Activated T-helper 1 cell treated with Interleukin-2 at 50 U/mL for 16 hours (primary cell): ENCODE measurements around the gene GPC5.
"Not testable (repeated sequence)": the region's sequence is repeated elsewhere in the genome, so short reads cannot be mapped to it uniquely, and the experiment has no call there.

Experiments
- DNase-seq: peaks from one replicate; pipeline ENCODE4 v3.0.0-alpha.2; 2020; ENCODE audit warnings: low read depth

The GPC5 gene

DNA sequence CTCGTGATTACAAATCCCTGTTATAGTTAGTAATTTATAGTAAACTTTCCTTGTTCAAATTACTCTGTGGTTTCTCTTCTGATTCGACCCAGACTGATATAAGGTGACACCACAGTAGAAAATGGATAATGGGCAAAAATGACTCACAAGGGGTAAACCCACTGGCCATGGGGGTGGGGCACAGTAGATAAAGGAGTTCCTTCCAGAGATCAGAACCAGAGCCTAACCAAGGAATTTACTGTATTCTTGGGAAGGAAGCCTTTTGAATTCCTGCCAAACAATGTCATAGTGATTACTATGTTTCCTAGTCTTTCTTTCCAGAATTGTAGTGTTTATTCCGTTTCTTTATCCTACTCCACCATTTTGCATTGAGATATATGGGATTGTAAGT is 29.0 kb upstream of the GPC5 start:
- DNase-seq, result no peak

DNA sequence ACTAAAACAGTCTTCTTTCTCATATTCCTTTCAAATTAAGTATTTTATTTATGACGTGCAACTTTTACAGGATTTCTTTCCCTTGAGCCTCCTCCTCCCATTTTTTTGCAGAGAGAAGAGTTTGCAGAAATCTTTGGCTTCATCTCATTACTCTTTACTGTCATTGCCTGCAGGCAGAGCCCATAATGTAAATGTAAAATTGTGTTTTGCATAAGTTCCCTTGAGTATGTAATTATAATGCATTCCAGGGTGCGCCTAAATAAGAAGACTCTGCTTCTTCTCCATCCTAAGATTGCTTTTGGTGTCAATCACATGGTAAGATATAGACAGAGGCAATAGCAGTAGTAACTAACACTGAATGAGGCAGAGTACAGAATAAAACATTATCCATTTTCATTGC is 27.9 kb upstream of the GPC5 start:
- DNase-seq, result no peak

DNA sequence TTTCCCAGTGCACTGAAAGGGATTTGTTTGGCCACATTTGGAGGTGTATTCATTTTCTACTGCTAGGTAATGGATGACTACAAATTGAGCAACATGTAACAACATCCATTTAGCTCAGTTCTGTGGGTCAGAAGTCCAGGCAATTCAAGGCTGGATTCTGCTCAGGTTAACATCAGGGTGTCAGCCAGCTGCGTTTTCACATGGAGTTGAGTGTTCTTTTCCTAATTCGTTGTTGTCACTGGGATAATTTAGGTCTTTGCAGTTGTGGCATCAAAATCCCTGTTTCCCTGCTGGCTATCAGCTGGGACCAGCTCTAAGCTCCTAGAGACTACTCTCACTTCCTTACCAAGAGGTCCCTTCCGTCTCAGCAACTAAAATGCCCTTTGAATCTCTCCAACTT is 25.5 kb upstream of the GPC5 start:
- DNase-seq, result no peak

DNA sequence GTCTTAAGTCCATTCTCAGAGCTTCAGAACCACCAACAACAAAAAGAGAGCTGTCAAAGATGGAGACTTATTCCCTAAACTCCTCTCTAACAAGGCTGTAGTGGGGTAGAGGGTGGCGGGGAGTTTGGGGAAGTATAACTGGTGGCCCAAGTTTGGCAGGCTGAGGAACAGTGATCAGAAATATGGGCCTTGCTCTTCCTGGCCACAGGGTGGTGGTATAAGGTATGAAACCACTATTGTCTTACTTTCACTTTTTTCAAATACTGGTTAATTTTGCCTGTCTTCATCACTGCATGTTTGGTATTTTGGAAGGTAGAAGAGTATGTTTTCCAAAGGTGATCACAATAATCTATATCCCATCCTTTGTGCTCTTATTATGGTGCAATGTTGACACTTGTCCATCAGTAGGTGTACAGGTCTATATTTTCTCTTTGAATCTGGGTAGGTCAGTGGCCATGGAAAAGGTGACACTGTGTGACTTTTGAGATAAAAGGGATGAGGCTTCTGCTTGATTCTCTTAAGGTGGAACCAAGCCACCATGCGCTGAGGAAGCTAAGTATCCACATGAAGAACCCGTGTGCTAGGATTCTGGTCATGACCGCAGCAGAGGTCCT is 23.2 kb upstream of the GPC5 start:
- DNase-seq, result no peak

DNA sequence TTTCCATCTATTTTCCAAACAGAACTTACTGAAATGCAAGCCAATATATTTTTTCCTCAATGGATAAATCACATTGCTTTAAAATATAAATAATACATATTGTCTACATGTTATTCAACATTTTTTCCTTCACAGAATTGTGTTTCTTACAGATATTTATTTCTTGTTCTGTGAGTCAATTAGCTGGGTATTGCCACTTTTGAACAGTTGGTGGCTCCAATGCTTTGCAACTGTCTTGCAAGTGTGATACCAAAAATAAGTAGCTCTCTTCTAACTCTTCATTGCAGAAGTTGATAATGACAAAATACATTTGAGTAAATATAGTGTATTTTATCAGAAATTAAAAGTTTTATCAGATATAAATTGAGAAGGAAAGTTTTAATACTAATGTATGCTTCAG is 17.1 kb upstream of the GPC5 start:
- no peak for DNase-seq

DNA sequence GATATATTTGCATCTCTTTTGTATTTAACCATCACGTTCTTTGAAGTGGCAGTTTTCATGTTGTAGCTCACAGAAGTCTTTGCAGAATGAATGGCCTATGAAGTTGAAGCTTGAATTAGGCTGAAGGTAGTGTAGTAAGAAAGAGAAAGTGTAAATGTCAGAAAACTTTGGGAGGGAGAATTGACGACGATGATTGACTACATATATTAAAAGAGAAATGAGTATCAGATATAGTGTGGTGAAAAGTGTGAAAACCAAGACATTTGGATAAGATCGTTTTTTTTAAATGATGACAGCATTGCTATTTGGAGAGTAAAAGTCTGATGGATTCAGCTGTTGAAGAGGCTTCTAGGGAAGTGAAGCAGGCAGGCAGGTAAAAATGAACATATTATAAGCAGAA is 14.6 kb upstream of the GPC5 start:
- DNase-seq, result no peak

DNA sequence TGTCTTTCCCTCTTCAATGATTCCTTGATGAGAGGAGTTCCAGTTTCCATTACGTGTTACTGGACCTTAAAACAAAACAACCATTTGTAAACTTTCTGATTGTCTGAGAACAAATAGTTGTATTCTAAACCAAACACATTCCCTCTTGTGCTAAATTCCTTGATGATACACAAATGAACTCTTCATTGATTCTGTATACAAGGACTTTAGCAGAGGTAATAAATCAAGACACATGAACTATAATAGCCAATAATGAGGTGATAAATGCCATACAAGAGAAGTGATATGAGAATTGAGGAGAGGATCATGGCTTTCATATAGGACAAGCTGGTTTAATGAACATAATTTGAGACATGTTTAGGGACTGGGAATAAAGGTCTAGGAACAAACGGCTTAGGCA is 13.5 kb upstream of the GPC5 start:
- DNase-seq, result no peak

DNA sequence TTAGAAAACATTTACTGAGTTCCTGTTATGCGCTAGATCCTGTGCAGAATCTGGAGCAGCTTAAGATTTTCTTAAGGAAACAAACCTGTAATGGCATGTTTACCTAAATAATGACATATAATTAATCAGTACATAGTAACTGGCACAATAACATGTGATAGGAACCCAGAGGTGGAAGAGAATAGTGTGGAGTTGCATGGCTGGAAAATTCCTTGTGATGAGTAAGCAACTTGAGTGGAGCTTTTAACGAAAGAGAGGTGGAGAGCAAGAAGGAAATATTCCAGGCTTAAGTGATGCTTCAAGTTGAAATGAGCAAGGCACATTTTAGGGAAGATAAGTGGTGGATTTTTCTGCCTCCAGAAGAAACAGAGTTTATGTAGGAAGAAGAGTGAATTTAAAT is 9.2 kb upstream of the GPC5 start:
- DNase-seq, result no peak

DNA sequence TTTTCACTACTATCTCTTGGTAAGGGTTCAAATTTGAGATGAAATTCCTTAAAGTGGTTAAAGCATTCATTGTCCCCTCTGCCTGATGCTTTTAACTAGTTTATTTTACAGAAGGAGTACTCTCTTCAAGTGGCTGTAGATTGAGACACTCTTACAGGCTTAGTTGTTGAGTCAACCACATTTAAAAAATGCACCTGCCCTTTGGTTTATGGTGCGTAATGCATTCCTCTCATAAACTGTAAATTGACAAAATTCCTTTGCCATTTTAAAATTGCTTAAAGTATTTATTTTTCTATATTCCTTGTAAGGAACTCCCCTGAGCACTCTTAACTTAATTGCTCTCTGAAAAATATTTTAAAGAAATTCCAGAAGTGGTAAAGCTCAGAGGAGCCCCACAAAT is 826 bp upstream of the GPC5 start:
- DNase-seq, result no peak

DNA sequence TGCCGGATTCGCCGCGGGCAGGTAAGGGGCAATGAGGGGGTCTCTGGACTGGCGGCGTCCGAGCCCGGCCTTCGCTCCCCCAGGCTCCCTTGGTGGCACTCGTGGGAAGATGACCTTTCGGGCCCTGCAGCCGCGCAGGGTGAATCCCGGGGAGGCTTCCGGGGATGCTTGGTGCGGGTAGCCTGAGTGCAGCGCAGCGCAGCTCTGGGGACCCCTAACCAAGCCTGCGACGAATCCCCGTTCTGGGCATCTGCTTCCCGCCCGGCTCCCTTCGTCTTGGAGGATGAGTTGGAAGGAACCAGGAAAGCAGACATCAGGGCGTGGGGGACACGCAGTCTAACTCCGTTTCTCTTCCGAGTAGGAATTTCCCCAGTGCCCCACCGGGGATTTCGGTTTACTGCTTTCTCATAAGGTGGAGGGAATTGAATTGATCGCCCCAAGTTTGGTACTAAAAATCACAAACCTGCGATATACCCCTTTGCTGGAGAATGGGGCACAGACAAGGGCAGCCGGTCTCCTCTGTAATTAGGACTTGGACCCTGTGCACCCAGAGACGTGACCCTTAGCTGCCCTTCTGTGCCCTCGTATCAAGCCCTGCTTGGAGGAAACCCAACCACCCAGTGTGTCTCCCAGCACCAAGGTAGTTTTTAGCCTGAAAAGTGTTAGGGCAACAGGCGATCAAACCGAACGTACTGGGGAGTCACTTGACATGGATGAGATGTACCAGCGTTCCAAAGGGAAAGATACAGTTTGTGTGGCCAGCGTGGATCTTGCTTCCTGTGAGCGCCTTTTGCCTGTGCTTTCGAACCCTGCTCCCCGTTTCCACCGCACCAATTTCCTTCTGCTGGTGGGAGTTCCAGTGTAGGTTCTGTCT is 1.0 kb downstream of the GPC5 start:
- DNase-seq, result no peak

DNA sequence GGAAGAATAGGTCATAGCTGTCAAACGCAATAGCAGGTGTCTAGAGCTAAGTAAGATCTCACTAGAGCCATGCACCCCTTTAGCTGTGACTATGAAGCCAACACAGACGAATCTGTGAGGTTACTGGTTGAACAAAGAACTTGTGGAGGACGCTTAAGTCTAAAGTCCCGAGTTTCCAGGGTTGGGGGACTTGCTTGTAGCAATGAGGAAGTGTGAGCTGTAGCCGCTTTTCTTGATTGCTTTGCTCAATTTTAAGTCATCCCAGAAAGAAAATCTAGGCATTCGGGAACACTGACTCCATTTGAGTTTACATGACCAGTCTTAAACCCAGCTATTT is 1.6 kb downstream of the GPC5 start:
- no peak for DNase-seq

DNA sequence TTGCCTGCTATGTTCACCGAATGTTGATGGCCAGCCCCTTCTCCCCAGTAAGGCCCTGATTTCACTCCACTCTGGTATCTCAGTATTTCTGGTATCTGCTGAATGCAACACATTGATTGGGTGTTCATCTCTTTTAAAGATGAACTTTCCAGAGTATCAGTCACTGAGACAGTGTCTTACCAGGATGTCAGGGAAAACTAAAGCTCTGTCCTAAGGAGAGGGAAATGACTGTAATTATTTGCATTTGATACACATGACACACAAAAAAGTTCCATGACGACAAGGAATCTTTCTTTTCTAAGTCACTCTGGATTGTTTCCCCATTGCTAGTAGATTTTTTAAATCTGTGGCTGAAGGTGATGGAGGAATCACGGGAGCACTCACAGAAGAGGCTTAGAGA is 2.2 kb downstream of the GPC5 start:
- DNase-seq, result no peak

DNA sequence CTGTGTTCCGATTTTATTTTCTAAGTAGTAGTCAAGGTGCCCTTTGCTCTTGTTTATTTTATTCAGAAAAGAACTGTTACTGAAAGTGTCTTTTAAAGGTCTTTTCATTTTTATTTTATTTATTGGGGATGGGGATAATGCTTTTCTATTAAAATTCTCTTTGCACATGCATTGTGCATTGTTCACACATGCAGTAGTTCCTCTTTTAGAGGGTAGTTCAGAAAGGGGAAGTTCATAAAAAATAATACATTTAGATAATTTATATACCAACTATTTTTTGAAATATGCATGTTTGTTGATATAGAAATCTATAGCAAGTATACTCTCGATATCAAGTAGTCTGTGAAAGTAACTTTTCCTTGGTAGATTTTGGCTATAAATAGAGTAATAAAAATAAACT is 3.5 kb downstream of the GPC5 start:
- DNase-seq, result no peak

DNA sequence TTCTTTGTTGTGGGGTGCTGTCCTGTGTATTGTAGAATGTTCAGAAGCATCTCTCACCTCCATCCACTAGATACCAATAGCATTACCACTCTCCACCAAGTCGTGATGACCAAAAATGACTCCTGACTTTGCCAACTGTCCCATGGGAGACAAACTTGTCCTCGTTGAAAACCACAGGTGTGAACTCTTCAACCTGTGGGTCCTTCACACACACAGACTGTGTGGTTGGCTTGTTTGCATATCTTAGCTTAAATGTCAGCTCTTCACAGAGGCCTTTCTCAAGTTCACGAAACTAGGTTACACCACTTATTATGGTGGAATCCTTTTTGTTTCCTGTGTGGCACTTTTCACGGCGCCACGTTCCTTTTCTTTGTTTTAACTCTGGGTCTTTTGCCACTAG is 6.8 kb downstream of the GPC5 start:
- DNase-seq, result no peak

DNA sequence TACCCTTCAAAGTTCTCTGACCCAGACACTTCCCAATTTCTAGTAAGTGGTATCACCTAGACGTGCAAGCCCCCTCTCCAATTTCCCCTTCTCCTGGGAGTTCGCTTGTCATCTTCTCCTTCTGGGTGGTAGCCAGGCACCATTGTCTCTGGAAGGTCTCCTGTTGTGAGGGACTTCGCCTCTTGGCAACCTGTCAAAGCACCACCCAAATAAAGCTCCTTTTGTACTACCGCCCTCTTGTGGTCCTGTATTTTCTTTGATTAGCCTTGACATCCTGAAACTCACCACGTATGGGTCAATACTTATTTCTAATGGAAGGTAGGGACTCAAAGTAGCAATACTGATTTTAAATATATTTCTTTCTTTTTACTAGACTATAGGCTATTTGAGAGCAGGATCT is 8.2 kb downstream of the GPC5 start:
- DNase-seq, result no peak

DNA sequence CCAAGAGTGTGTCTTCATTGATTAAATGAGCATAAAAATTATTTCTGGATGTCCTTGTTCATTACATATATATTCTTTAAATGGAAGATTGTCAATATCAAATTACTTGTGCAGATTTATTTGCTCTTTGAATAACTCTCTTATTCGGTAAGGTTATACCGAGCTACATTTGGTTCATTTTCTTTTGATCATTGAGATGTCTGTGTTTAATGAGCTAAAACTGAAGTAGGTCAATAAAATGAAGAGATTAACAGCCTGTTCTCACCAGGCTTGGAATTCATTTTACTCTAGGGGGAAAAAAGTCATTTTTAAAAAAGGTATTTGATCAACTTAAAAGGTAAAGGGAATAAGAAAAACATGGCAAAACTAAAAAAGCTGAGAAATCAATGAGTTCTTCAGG is 10.6 kb downstream of the GPC5 start:
- DNase-seq, result no peak

DNA sequence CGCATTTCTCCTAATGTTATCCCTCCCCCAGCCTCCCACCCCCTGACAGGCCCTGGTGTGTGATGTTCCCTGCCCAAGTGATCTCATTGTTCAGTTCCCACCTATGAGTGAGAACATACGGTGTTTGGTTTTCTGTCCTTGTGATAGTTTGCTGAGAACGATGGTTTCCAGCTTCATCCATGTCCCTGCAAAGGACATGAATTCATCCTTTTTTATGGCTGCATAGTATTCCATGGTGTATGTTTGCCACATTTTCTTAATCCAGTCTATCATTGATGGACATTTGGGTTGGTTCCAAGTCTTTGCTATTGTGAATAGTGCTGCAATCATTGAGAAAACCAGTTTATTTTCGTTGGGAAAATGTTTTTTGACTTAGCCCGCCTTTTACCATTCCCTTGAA is 18.2 kb downstream of the GPC5 start:
- DNase-seq, result not testable (repeated sequence)

DNA sequence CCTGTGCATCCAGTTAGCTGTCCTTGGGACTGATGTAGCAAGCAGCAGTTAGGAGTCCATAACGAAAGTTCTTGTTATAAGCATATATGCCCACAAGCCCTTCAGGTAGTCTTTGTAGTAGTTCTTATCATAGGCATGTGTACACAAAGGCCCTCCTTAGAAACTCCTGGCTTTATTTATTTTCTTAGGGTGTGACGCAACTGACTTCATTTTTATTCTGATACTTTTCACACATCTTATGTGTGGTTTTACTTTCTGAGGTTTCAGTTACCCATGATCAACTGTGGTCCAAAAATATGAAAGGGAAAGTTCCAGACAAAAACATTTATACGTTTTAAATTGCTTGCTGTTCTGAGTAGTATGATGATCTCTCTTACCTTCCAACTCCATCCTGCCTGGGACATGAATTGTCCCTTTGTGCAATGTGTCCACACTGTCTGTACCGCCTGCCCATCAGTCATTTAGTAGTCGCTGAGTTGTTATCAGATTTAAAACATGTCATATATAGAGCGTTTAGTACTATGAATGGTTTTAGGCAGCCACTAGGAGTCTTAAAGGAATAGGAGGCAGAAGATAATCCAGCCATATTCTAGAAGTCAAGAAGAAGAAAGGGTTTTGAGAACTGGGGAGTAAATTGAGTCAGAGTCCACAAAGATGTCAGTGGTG is 19.4 kb downstream of the GPC5 start:
- DNase-seq, result no peak

DNA sequence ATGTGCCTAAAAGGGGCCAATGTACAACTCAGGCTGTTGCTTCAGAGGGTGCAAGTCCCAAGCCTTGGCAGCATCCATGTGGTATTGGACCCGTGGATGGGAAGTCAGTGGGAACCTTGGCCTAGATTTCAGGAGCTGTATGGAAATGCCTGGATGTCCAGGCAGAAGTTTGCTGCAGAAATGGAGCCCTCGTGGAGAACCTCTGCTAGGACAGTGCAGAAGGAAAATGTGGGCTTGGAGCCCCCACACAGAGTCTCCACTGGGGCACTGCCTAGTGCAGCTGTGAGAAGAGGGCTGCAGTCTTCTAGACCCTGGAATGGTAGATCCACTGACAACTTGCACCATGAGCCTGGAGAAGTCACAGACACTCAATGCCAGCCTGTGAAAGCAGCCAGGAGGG is 28.5 kb downstream of the GPC5 start:
- no peak for DNase-seq

DNA sequence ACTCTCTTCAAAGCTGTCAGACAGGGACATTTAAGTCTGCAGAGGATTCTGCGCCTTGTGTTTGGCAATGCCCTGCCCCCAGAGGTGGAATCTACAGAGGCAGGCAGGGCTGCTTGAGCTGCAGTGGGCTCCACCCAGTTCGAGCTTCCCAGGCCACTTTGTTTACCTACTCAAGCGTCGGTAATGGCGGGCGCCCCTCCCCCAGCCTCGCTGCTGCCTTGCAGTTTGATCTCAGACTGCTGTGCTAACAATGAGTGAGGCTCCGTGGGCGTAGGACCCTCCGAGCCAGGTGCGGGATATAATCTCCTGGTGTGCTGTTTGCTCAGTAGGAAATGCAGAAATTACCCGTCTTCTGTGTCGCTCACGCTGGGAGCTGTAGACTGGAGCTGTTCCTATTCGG is 40.3 kb downstream of the GPC5 start:
- not testable (repeated sequence) for DNase-seq

DNA sequence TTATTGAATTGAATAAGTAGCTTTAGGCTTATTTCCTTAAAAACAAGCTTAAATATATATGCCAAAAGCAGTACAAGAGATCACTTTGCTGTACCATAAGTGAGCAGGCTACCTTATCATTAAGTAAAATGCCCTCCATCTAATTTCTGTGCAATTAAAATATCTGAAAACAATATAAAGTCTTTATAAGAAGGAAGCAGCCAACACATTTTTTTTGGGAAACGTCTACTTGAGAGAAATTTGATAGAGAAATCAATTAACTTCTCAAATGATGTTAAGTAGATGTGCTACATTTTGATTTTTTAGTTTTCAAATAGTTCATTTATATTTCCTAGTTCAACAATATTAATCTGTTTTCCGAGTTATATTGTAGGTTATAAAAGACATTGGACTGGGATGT is 52.5 kb downstream of the GPC5 start:
- DNase-seq, result no peak

DNA sequence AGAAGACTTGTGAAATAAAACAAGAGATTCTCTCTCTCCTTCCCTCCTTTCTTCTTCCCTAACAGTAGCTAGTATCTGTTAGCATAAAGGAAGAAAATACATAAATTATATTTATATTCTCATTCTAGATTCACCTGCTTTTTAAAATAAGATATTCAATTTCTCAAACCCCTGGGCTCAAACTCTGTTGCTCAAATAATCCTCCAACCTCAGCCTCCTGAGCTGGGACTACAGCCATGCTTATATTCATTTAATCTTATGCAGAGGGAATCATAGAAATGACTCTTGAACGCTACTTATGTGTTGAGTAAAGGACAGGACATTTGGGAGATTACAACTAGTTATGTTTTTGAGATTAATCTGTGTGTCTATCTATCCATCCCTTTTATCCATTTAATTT is 56.2 kb downstream of the GPC5 start:
- DNase-seq, result no peak

DNA sequence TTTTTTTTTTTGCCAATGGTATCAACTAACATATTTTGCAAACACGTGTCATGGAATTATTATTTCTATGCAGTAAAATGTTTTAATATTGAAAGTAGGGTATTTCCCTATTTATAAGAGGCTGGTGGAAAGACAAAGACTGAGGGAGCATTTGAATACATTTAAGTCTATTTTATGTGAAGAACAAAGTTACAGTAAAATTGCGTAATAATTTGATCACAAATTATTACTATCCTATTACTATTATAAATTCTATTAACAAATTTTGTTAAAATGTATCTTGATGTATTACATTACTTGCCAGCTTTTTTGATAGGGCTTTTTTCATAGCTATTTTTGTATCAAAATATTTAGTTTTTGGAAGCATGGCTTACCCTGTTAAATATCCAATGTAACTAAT is 58.4 kb downstream of the GPC5 start:
- DNase-seq, result no peak

DNA sequence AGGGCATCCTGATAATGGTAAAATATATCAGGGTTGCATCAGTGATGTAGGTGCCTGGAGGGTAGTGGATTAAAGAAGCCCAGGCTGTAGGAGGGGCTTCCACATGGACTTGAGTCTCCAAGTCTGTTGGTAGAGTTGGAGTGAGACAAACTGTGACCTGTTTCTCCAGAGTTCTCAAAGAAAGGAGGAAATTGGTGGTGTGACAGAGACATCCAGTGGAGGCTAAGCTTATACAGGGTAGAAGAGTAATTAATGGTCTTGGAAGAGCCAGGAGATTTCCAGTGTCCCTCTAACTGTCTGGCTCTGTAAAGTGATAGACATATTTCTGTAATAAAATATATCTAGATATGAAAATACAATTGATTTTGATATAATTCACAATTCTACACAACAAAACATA is 61.1 kb downstream of the GPC5 start:
- no peak for DNase-seq
